HG03135 (cell line): Measurements from ENCODE around the gene ATAD3B.
"Not testable (repeated sequence)": the region's sequence is repeated elsewhere in the genome, so short reads cannot be mapped to it uniquely, and the experiment has no call there.

Source experiments
- ATAC-seq: cut with Tn5 transposase; IDR thresholded peaks from one replicate; pipeline ENCODE4 v1.9.1; 2021; ENCODE audit warnings: mild to moderate bottlenecking, moderate library complexity; ENCODE audit not compliant: unreplicated experiment

Gene ATAD3B

GRCh38 chr1:1432951-1433803, 38.4 kb upstream of the ATAD3B start:
- no peak for ATAC-seq

DNA sequence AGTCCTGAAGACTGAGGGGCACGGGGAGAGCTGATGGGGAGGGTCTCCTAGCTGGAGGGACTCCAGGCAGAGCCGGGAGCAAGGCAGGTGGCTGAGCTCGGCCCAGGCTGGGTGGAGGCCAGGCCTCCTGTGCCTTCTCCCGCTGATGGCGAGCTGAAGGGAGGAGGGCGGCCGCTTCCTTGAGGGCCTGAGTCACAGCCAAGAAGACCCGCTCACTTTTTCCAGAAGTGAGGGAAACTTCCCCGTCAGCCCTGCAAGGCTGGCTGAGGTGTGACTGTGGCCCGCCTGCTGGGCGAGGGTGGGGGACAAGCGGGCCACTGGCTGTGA, 37.8 kb upstream of the ATAD3B start:
- no peak for ATAC-seq

DNA sequence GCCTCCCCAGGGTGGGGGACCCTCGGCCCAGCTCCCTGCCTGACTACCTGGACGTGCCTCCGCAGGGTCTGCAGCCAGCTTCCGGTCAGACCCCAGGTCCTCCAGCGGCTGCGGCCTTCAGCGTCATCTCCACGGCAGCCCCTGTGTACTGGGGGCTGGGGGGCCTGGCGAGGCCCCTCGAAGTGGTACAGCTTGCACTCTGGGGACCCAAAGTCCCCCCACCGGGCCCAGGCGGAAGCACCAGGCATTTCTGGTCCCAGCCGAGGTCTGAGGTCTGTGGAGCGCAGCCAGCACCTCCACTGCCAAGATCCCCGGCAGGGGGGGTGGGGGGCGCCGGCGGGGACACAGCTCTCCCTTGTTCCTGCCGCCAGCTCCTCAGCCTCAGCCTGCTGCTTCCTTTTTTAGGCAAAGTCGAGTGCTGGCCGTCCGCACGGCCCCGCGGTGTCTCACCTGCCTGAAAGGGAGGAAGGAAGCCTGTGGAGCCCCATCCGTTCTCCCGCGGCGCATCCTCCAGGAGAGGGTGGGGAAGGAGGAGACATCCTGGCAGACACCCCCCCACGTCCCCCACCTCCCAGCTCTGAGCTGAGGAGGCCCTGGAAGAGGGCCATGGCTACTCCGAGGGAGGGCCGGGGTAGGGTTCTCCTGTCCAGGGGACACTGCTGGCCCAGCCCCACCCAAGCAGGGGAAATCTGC, 37.3 kb upstream of the ATAD3B start:
- ATAC-seq = no peak

GRCh38 chr1:1434824-1435105, 36.8 kb upstream of the ATAD3B start:
- no peak for ATAC-seq

- no peak for ATAC-seq
These were observed 36.3 kb upstream of the ATAD3B start, which contains the start of gene VWA1 for GRCh38 chr1:1435106-1435903. Gene VWA1, plus strand, starts transcription at chr1:1435690. Its CDS starts 59 bp downstream, at chr1:1435749.

GRCh38 chr1:1435911-1436629, 35.5 kb upstream of the ATAD3B start:
- ATAC-seq = no peak

DNA sequence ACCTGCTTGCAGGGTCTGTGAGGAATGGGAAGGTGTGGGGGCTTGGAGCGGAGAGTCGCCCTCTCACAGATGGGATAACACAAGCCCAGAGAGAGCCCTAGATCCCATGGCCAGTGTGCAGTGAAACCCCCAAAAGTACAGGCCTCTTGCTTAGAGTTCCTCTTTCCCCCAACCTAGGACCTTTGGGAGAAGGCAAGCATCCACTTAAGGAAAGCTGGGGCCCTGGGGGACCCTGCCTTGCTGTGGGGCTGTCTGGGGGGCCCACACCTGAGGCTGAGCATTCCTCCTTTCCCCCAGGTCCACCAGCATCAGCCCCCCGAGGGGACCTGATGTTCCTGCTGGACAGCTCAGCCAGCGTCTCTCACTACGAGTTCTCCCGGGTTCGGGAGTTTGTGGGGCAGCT, 34.9 kb upstream of the ATAD3B start:
- no peak for ATAC-seq

DNA sequence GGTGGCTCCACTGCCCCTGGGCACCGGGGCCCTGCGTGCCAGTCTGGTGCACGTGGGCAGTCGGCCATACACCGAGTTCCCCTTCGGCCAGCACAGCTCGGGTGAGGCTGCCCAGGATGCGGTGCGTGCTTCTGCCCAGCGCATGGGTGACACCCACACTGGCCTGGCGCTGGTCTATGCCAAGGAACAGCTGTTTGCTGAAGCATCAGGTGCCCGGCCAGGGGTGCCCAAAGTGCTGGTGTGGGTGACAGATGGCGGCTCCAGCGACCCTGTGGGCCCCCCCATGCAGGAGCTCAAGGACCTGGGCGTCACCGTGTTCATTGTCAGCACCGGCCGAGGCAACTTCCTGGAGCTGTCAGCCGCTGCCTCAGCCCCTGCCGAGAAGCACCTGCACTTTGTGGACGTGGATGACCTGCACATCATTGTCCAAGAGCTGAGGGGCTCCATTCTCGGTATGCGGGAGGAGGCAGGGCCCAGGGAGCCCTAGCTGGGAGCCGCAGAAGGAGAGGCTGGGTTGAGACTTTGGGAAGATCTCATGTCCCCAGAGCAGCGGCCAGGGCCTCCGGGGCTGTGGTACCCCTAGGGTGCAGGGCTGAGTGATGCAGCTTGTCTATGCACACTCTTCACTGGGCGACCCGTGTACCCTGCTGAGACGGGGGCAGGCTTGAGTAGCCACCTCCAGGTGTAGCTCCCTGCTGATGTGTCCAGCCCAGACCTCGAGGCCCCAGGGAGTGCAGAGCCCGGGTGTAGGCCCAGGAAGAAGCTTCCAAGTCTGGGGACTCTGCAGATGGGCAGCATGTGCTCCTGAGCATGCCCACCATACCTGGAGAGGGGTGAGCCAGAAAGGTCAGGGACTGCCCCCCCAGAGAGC, 34.3 kb upstream of the ATAD3B start:
- ATAC-seq = no peak

DNA sequence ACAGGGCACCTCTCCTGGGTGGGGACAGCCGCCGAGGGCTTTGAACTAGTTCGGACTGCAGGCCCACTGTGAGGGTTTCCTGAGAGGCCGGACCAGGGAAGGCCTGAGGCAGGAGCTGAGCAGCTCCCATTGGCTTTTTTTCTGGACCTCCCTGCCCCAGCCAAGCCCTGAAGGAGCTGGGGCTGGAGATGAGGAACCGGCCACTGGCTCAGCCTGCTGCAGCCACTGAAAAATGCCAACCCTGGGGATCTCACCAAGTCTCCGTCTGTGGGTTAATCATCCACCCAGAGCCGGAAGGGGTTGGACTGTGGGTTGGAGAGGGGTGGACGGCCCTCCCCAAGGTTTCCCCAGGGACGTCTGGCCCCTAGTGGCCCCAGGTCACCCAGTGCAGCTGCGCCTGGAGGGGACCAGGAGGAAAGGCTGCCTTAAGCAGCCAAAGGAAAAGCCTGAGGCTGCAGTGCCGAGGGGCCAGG, 33.6 kb upstream of the ATAD3B start:
- no peak for ATAC-seq

DNA sequence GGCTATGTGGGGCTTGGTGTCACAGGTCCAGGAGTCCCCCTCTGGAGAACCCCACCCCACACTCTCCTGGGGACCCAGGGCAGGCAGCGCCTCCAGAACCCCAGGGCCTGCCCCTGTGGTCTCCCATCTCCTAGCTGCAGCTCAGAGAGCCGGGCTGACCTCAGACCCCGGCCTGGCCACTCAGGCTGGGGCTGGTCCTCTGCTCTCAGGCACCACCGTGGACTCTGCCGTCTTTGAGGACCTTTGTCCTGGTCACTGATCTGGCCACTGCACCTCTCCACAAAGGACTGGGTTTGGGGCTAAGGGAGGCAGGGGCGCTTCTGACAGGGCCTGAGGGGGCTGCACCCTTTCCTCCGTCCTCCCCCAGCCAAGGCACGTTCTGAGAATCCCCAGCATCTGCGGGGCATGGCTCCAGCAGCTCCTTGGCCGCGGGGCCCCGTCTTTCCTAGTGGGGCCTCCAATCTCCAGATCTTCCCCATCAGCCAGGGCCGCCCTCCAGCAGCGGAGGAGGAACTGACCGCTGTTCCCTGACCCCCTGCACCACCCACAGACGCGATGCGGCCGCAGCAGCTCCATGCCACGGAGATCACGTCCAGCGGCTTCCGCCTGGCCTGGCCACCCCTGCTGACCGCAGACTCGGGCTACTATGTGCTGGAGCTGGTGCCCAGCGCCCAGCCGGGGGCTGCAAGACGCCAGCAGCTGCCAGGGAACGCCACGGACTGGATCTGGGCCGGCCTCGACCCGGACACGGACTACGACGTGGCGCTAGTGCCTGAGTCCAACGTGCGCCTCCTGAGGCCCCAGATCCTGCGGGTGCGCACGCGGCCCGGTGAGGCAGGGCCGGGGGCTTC, 32.8 kb upstream of the ATAD3B start:
- ATAC-seq = no peak

DNA sequence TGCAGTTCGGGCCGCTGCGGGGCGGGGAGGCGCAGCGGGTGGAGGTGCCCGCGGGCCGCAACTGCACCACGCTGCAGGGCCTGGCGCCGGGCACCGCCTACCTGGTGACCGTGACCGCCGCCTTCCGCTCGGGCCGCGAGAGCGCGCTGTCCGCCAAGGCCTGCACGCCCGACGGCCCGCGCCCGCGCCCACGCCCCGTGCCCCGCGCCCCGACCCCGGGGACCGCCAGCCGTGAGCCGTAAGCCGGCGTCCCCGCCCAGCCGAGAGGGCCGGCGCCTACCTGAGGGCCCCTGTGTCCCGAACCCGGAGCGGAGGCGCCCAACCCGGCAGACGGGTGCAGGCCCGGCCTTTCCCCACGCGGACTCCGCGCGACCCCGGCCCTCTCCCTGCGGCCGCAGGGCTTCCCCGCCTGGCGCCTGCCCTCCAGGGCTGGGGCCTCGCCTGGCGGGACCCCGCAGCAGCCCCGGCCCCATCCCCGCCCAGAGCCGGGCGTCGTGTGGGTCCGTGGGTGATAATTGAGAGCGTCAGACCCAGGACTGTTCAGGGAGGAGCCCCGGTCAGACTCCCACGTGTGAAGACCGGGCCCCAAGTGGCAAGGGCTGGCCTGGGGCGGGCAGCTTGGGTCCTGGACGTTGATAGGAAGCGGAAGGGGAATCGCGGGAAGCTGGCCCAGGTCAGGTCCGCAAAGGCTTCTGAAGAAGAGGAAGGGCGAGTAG, 31.9 kb upstream of the ATAD3B start:
- ATAC-seq = no peak

GRCh38 chr1:1440262-1441001, 31.1 kb upstream of the ATAD3B start:
- no peak for ATAC-seq

- no peak for ATAC-seq
These were observed 30.3 kb upstream of the ATAD3B start for GRCh38 chr1:1441002-1441888.

GRCh38 chr1:1442069-1442770, 29.3 kb upstream of the ATAD3B start:
- ATAC-seq = no peak

GRCh38 chr1:1446631-1447030, 24.9 kb upstream of the ATAD3B start:
- ATAC-seq = not testable (repeated sequence)

- ATAC-seq = no peak
These were observed 22.3 kb upstream of the ATAD3B start, which contains the start of gene ATAD3C for GRCh38 chr1:1449099-1449739. Gene ATAD3C, plus strand, starts transcription at chr1:1449689. Its CDS starts 995 bp downstream, at chr1:1450684.
